Lung (tissue), 12 donors: ENCODE data around the gene DLEC1. TPM values are rescaled to one million over a fixed set of nuclear protein-coding genes. Genes with fewer than 3 reads are reported as not detected.

Source experiments
- ATAC-seq: fragments of 200-7000 bp; cut with Tn5 transposase; one replicate; pipeline ENCODE4 v1.9.1; 2020; ENCODE audit warnings: moderate number of reproducible peaks; ENCODE audit not compliant: insufficient read depth, low FRiP score
- DNase-seq, 3 donors: peaks; one replicate each; pipeline ENCODE4 v3.0.0-alpha.2; 2013 to 2017
- H3K27ac ChIP-seq, 2 donors: one replicate each; pipeline ENCODE4 v1.5.1; 2013; ENCODE audit warnings: mild to moderate bottlenecking in 2 of 2, moderate library complexity in 2 of 2, control low read depth in 1 of 2, inconsistent platforms in 1 of 2, low read depth in 1 of 2, low read length in 1 of 2
- H3K27me3 ChIP-seq, 3 donors: one replicate each; pipeline ENCODE4 v1.5.1; 2013; ENCODE audit warnings: low read length in 2 of 3; ENCODE audit not compliant: control insufficient read depth in 3 of 3, insufficient read depth in 3 of 3
- H3K36me3 ChIP-seq, 4 donors: one replicate each; pipeline ENCODE4 v1.5.1; 2013; ENCODE audit warnings: low read length in 4 of 4, mild to moderate bottlenecking in 1 of 4, moderate library complexity in 1 of 4; ENCODE audit not compliant: control insufficient read depth in 4 of 4, insufficient read depth in 4 of 4
- H3K4me1 ChIP-seq, 5 donors: one replicate each; pipeline ENCODE4 v1.5.1; 2013; ENCODE audit warnings: low read length in 5 of 5, mild to moderate bottlenecking in 2 of 5, moderate library complexity in 1 of 5; ENCODE audit not compliant: control insufficient read depth in 5 of 5, insufficient read depth in 5 of 5
- H3K4me3 ChIP-seq: one replicate; pipeline ENCODE4 v1.5.1; 2013; ENCODE audit warnings: mild to moderate bottlenecking, control low read depth, moderate library complexity
- H3K9ac ChIP-seq, 2 donors: one replicate each; pipeline ENCODE4 v1.5.1; 2013; ENCODE audit warnings: low read length in 2 of 2, control low read depth in 1 of 2; ENCODE audit not compliant: insufficient read depth in 1 of 2
- H3K9me3 ChIP-seq, 4 donors: one replicate each; pipeline ENCODE4 v1.5.1; 2013; ENCODE audit warnings: low read length in 3 of 4, mild to moderate bottlenecking in 1 of 4, moderate library complexity in 1 of 4; ENCODE audit not compliant: control insufficient read depth in 4 of 4, insufficient read depth in 3 of 4
- WGBS, 2 donors: extraction: QIAGEN DNeasy Blood & Tissue Kit; methylation state at CpG; one replicate each; pipeline ENCODE4 v1.1.7; 2013; 5-methylcytosine and 5-hydroxymethylcytosine counted together
- polyA plus RNA-seq, 2 donors: library from polyadenylated mRNA; stranded (reverse); fragments of 200-250 nt; gene quantifications; one replicate each; pipeline ENCODE4 v1.2.1, GENCODE V29; 2013
- total RNA-seq, 2 donors: library from RNA; depleted of rRNA in 1 of 2; stranded (reverse); fragments of >200 nt in 1 of 2; gene quantifications; one replicate each; pipeline ENCODE4 v1.2.1, GENCODE V29; 2014 to 2021
- TF ChIP-seq, protein P1 (sequence below): IDR thresholded peaks from 2 replicates; pipeline ENCODE4 v1.5.1; 2012; ENCODE audit warnings: mild to moderate bottlenecking; ENCODE audit errors: control extremely low read depth, extremely low read depth
- donor health status: control.
- donor health status: control.
- donor health status: Bipolar disorder and iron deficiency.
- donor health status: healthy.
- donor health status: DM: yes; HTN: yes; CAD: no.

The DLEC1 gene
- total and polyA plus RNA-seq, 4 donors = 4.2 to 28.8 (median 8.0) TPM

DNA sequence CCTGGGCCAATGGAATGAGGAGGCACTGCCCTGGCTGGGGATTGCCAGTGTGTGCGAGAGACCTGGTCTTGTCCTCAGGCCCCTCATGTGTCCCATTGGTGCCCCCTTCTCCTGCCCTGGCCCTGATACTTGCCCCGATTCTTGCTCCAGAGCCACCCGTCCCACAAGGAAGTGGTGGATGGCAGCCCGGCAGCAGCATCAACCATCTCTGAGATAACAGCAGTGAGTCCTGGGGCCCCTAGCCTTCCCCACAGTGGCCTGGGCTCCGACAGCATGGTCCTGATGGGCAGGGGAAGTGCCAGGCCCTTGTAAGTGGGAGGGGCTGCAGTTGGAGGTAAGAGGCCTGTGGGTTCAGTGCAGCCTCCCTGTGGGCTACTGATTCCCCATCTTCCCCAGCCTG is 33.0 kb upstream of the DLEC1 start:
- TF ChIP-seq, protein P1, sequence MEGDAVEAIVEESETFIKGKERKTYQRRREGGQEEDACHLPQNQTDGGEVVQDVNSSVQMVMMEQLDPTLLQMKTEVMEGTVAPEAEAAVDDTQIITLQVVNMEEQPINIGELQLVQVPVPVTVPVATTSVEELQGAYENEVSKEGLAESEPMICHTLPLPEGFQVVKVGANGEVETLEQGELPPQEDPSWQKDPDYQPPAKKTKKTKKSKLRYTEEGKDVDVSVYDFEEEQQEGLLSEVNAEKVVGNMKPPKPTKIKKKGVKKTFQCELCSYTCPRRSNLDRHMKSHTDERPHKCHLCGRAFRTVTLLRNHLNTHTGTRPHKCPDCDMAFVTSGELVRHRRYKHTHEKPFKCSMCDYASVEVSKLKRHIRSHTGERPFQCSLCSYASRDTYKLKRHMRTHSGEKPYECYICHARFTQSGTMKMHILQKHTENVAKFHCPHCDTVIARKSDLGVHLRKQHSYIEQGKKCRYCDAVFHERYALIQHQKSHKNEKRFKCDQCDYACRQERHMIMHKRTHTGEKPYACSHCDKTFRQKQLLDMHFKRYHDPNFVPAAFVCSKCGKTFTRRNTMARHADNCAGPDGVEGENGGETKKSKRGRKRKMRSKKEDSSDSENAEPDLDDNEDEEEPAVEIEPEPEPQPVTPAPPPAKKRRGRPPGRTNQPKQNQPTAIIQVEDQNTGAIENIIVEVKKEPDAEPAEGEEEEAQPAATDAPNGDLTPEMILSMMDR = no peak
- Histone ChIP-seq H3K9ac (no peak overlapping the region), H3K36me3 (peaks cover 0 to 58% (median 38%) of the 10 kb centered on the region in 4 donors), H3K9me3 (no peaks in the 10 kb centered on the region), H3K27me3 (no peaks in the 10 kb centered on the region), H3K4me3 (no peak overlapping the region), H3K27ac (no peak overlapping the region), H3K4me1 (peaks cover 0 to 10% (median 3%) of the 10 kb centered on the region in 5 donors)
- WGBS, 2 donors = 82 to 93% methylated on average over 5 of the region's 5 CpGs
- DNase-seq (no peak), ATAC-seq (no peak)

DNA sequence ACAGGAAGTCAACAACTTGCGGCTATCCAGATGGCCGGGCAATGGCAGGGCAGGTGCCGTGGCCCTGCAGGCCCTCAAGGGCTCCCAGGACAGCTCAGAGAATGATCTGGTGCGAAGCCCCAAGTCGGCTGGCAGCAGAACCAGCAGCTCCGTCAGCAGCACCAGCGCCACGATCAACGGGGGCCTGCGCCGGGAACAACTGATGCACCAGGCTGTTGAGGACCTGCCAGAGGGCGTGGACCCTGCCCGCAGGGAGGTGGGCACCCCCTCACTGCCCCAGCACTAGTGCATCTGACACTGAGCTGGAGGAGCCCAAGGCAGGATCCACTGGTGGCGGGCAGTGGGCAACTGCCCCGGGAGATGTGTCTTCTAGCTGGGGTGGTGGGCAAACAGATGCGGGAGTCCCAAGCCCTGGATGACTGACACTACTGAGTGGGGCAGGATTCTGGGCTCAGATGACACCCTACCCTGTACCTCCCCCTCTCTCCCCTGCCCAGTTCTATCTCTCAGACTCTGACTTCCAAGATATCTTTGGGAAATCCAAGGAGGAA is 32.5 kb upstream of the DLEC1 start:
- no peak overlapping the region for H3K27ac ChIP-seq
- ATAC-seq = no peak
- H3K36me3 ChIP-seq = peaks cover 0 to 58% (median 35%) of the 10 kb centered on the region in 4 donors
- peaks cover 0 to 10% (median 3%) of the 10 kb centered on the region in 5 donors for H3K4me1 ChIP-seq
- H3K9ac ChIP-seq = no peak overlapping the region
- DNase-seq = no peak
- no peak overlapping the region for H3K4me3 ChIP-seq
- TF ChIP-seq, protein P1 = no peak
- no peaks in the 10 kb centered on the region for H3K9me3 ChIP-seq
- no peaks in the 10 kb centered on the region for H3K27me3 ChIP-seq
- 91 to 95% methylated on average over 16 of the region's 16 CpGs for WGBS, 2 donors

DNA sequence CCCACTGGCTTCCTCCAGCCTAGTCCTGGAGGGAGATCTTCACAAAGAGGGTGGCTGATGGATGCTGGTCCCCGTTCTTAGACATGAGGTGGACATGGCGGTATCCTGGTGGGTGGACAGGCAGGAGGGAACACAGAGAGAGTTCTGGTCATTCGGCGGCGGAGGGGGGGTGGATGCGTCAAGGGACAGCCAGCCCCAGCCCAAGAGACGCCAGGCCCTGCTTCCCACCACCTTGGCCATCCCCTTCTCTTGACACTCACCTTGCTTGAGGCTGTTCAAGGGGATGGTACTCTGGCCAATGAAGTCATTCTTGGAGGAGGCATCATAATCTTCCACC is 31.3 kb upstream of the DLEC1 start:
- WGBS, 2 donors = 95 to 97% methylated on average over 7 of the region's 7 CpGs
- H3K4me3 ChIP-seq = no peak overlapping the region
- DNase-seq (no peak), ATAC-seq (no peak)
- no peak overlapping the region for H3K27ac ChIP-seq
- H3K27me3 ChIP-seq = no peaks in the 10 kb centered on the region
- H3K9ac ChIP-seq = no peak overlapping the region
- H3K9me3 ChIP-seq = no peaks in the 10 kb centered on the region
- TF ChIP-seq, protein P1 = no peak
- H3K36me3 ChIP-seq = peaks cover 0 to 49% (median 26%) of the 10 kb centered on the region in 4 donors
- peaks cover 0 to 10% (median 3%) of the 10 kb centered on the region in 5 donors for H3K4me1 ChIP-seq

DNA sequence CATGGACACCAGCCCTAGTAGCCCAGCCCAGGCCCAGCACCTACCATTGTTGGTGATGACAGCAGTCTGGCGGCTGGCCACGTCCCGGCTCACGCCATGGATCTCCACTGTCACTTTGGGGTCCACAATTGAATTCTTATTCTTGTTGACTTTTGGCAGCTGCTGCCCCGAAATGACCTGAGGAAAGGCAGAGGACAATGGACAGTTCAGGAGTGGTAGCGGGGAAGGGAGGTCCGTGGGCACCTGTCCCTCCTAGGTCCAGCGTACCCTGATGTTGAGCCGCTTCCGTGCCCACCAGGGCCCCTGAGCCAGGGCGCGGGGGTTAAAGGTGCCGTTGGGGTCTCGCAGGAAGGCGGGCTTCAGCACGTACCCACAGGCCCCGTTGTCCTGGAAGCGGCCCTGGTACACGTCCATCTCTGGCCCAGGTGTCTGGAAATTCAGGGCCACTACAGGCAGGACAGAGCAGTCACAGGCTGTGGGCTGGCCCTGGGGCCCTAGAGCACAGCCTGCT is 30.8 kb upstream of the DLEC1 start:
- Histone ChIP-seq H3K4me1 (peaks cover 0 to 10% (median 3%) of the 10 kb centered on the region in 5 donors), H3K4me3 (no peak overlapping the region), H3K27me3 (no peaks in the 10 kb centered on the region), H3K27ac (no peak overlapping the region), H3K9ac (no peak overlapping the region), H3K9me3 (no peaks in the 10 kb centered on the region), H3K36me3 (peaks cover 0 to 49% (median 24%) of the 10 kb centered on the region in 4 donors)
- TF ChIP-seq, protein P1 = no peak
- no peak for ATAC-seq
- 92 to 95% methylated on average over 19 of the region's 19 CpGs for WGBS, 2 donors
- DNase-seq = no peak
